Heart right ventricle (tissue), 16 donors: Measurements from ENCODE around the gene KAT7. TPM values are rescaled to one million over a fixed set of nuclear protein-coding genes. Genes with fewer than 3 reads are reported as not detected.
"Not testable (repeated sequence)": the region's sequence is repeated elsewhere in the genome, so short reads cannot be mapped to it uniquely, and the experiment has no call there.

ENCODE experiments used
- ATAC-seq, 8 donors: fragments of 200-7000 bp; cut with Tn5 transposase; one replicate each; pipeline ENCODE4 v1.9.1; 2020; ENCODE audit warnings: mild to moderate bottlenecking in 8 of 8, moderate library complexity in 8 of 8, moderate number of reproducible peaks in 1 of 8
- DNase-seq, 2 donors: peaks; one replicate each; pipeline ENCODE4 v3.0.0-alpha.2; 2020
- H3K27ac ChIP-seq, 10 donors: fragments of 200-600 bp; sonication (generic) in 2 of 10; one replicate each; pipeline versions ENCODE4 v1.5.0 to v1.8.0; 2020 to 2022; ENCODE audit warnings: mild to moderate bottlenecking in 3 of 10
- H3K27me3 ChIP-seq, 7 donors: fragments of 200-600 bp; one replicate each; pipeline ENCODE4 v1.8.0; 2021 to 2022; ENCODE audit warnings: mild to moderate bottlenecking in 2 of 7
- H3K36me3 ChIP-seq, 9 donors: fragments of 200-600 bp; sonication (generic) in 1 of 9; one replicate each; pipeline versions ENCODE4 v1.5.0 to v1.8.0; 2020 to 2022; ENCODE audit warnings: mild to moderate bottlenecking in 2 of 9
- H3K4me1 ChIP-seq, 9 donors: fragments of 200-600 bp; sonication (generic) in 1 of 9; one replicate each; pipeline versions ENCODE4 v1.5.0 to v1.8.0; 2020 to 2022; ENCODE audit warnings: mild to moderate bottlenecking in 4 of 9
- H3K4me3 ChIP-seq, 10 donors: fragments of 200-600 bp; sonication (generic) in 2 of 10; one replicate each; pipeline versions ENCODE4 v1.5.0 to v1.8.0; 2020 to 2022; ENCODE audit warnings: mild to moderate bottlenecking in 7 of 10, moderate library complexity in 2 of 10
- H3K9me3 ChIP-seq, 11 donors: fragments of 200-600 bp in 10 of 11; sonication (generic) in 2 of 11; one replicate each; pipeline versions ENCODE4 v1.5.0 to v1.8.0; 2013 to 2022; ENCODE audit warnings: mild to moderate bottlenecking in 2 of 11, control low read depth in 1 of 11, moderate library complexity in 1 of 11
- WGBS, 2 donors: extraction: QIAGEN DNeasy Blood & Tissue Kit; methylation state at CpG; one replicate each; pipeline ENCODE4 v1.1.7; 2013; ENCODE audit warnings: inconsistent platforms in 1 of 2; 5-methylcytosine and 5-hydroxymethylcytosine counted together
- intact Hi-C, 10 donors: fragments of 100-400 bp; cut with DNase I; formaldehyde crosslinking; loops; one replicate each; pipeline versions ENCODE4 v1.11.1 to v1.14.2; 2022
- polyA plus RNA-seq, 2 donors: library from polyadenylated mRNA; stranded (reverse); fragments of 200-250 nt; gene quantifications; one replicate each; pipeline ENCODE4 v1.2.3, GENCODE V29; 2013
- total RNA-seq, 10 donors: library from RNA; stranded (reverse); fragmentation: NEBNext Ultra II Directional in 3 of 10; extraction: Animal tissue kit (Norgen Biotek cat#: 25700) in 3 of 10; gene quantifications; one replicate each; pipeline versions ENCODE4 v1.2.1 to v1.2.4, GENCODE V29; 2021 to 2023
- TF ChIP-seq, protein P1 (sequence below), 9 donors: fragments of 200-600 bp; sonication (generic) in 2 of 9; IDR thresholded peaks; one replicate each; pipeline versions ENCODE4 v1.5.0 to v1.8.0; 2021 to 2022; ENCODE audit warnings: antibody characterized with exemption in 9 of 9, mild to moderate bottlenecking in 5 of 9, moderate library complexity in 1 of 9
- donor health status: Arrhythmogenic right ventricular cardiomyopathy.
- donor health status: ischemic (EF 13 %, LVEDD 7.1; RV severe dilation, severe dysfunction).
- donor health status: healthy with polysubstance abuse.
- donor health status: DM: no; HTN: yes; CAD: no.
- donor health status: DM: no; HTN: no; CAD: no.
- donor health status: ischemic (EF 25% LVEDD 6.9; RV normal size, moderate dysfunction).
- donor health status: ischemic (EF 25% LVEDD 5.7; RV mildly dilated, moderate dysfunction).
- donor health status: healthy.
- donor health status: DM: yes; HTN: yes; CAD: no.
- donor health status: Ischemic cardiomyopathy.
- donor health status: ischemic (EF 35%, LVEDD 5.7; RV mildly dilated, moderate dysfunction).
- donor health status: nonischemic (EF 11% LVEDD 7.7; RV severe dilation, severe dysfunction).
- donor health status: DM: yes; HTN: yes; CAD: no.
- donor health status: PGD.
- donor health status: ischemic (EF 29% LVEDD 5.4; RV normal size, mild dysfunction).
- donor health status: nonischemic (EF 23%, LVEDD 6.1; RV moderate dilation, normal function).

The KAT7 gene
- total and polyA plus RNA-seq, 12 donors: 5.9 to 81.3 (median 60.5) TPM

DNA sequence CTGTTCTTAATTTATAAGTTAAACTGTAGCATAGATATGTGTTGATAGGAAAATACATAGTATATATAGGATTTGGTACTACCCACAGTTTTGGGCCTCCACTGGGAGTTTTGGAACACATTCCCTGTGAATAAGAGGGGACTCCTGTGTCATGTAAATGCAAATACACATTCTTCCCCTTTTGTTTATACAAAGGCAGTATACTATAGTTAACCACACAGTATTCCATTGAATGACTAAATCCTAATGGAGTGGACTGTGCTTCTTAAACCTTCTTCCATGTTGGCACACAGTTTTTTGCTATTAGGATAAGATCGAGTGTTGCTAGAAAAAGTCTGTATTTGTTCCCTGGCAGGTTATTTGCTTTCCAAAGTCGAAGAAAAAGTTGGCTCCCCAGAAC lies 37.2 kb downstream of the KAT7 start:
- Histone ChIP-seq H3K9me3 (no peaks in the 10 kb centered on the region), H3K27me3 (no peaks in the 10 kb centered on the region), H3K4me3 (no peak overlapping the region), H3K36me3 (peaks cover 0 to 100% (median 58%) of the 10 kb centered on the region in 9 donors), H3K27ac (no peak overlapping the region), H3K4me1 (peaks cover 0 to 62% (median 25%) of the 10 kb centered on the region in 9 donors)
- intact Hi-C loops: no loop called here
- TF ChIP-seq, protein P1, sequence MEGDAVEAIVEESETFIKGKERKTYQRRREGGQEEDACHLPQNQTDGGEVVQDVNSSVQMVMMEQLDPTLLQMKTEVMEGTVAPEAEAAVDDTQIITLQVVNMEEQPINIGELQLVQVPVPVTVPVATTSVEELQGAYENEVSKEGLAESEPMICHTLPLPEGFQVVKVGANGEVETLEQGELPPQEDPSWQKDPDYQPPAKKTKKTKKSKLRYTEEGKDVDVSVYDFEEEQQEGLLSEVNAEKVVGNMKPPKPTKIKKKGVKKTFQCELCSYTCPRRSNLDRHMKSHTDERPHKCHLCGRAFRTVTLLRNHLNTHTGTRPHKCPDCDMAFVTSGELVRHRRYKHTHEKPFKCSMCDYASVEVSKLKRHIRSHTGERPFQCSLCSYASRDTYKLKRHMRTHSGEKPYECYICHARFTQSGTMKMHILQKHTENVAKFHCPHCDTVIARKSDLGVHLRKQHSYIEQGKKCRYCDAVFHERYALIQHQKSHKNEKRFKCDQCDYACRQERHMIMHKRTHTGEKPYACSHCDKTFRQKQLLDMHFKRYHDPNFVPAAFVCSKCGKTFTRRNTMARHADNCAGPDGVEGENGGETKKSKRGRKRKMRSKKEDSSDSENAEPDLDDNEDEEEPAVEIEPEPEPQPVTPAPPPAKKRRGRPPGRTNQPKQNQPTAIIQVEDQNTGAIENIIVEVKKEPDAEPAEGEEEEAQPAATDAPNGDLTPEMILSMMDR (IDR thresholded peaks at IDR 0.05): no peak
- DNase-seq: no peak
- 75 to 97% methylated on average over 2 of the region's 2 CpGs for WGBS, 2 donors
- ATAC-seq: no peak

DNA sequence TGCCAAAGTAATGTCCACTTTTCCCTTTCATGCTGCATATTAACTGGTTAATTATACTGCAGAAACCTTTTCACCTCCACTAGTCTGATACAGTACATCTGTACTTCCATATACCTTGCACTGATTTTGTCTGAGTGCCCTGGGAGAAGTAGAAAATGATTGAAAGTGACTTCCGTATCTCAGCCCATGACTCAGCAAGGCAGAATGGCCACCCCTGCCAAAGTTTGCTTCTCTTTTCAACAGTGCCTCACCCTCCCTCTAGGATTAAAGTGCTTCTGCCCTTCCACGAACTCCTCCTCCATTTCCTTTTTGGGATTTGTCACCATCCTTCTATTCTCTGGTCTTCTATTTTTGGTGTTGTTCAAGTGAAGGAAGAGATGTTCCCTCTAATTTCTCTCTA lies 39.8 kb downstream of the KAT7 start:
- H3K9me3 ChIP-seq, H3K27me3 ChIP-seq, intact Hi-C loops, H3K4me3 ChIP-seq: not testable (repeated sequence)
- Histone ChIP-seq H3K27ac (peak overlapping the region in 9 of 10 donors; percentile 24 to 75 (median 54)), H3K4me1 (peaks cover 0 to 61% (median 30%) of the 10 kb centered on the region in 9 donors), H3K36me3 (peaks cover 0 to 100% (median 37%) of the 10 kb centered on the region in 9 donors)
- WGBS, 2 donors: 16 to 25% methylated on average over 2 of the region's 2 CpGs
- DNase-seq: peak in 1 of 2 donors; percentile 57
- peak; percentile 75 to 93 (median 86) for ATAC-seq

DNA sequence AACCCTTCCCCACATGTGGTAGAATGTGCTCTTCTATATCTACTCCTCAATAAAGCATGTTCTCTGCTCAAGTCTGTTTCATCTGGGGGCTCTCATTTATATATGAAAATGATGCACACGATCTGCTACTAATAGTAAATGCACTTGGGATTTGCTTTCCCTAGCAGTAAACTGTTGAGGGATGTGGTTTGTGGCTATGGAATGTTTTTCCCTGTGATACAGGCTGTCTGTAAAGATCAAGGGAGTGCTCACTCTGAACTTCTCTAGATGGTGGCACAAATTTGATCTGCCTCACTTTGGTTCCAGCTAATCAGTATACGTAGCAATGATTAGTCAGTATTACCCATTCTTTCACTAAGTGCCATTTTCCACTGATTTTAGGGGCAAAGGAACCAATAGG lies 40.5 kb downstream of the KAT7 start:
- no peak for ATAC-seq
- intact Hi-C loops: no loop called here
- WGBS, 2 donors: 78 to 84% methylated on average over 2 of the region's 2 CpGs
- H3K4me1 ChIP-seq: peaks cover 0 to 61% (median 27%) of the 10 kb centered on the region in 9 donors
- no peak for DNase-seq
- TF ChIP-seq, protein P1 (IDR thresholded peaks at IDR 0.05): no peak
- H3K36me3 ChIP-seq: peaks cover 0 to 99% (median 37%) of the 10 kb centered on the region in 9 donors
- H3K27me3 ChIP-seq: no peaks in the 10 kb centered on the region
- H3K9me3 ChIP-seq: no peaks in the 10 kb centered on the region
- H3K27ac ChIP-seq: peak overlapping the region in 7 of 10 donors; percentile 1 to 75 (median 54)
- H3K4me3 ChIP-seq: no peak overlapping the region

DNA sequence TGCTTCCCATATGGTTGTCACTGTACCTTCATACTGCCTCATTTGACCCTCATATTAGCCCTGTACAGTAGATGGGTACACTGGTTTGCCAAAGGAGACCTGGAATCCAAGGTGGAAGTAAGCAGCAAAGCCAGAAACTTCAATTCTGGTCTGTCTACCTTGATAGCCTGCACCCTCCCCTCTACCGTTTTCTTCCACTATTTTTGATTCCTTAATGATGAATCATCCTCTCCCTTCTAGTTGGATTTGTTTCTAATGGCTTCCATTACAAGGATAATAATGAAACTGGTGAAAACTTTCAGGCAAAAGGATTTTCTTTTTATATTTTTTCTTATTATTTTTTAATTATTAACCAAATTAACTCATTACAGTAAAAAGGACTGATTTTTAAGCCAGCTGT lies 42.1 kb downstream of the KAT7 start:
- intact Hi-C loops: no loop called here
- H3K4me3 ChIP-seq: no peak overlapping the region
- ATAC-seq: no peak
- WGBS, 2 donors: 37 to 54% methylated on average over 1 of the region's 1 CpG
- H3K4me1 ChIP-seq: peaks cover 0 to 76% (median 36%) of the 10 kb centered on the region in 9 donors
- H3K36me3 ChIP-seq: peaks cover 0 to 94% (median 26%) of the 10 kb centered on the region in 9 donors
- H3K27ac ChIP-seq: no peak overlapping the region
- TF ChIP-seq, protein P1 (IDR thresholded peaks at IDR 0.05): no peak
- no peak for DNase-seq
- no peaks in the 10 kb centered on the region for H3K27me3 ChIP-seq
- H3K9me3 ChIP-seq: no peaks in the 10 kb centered on the region

DNA sequence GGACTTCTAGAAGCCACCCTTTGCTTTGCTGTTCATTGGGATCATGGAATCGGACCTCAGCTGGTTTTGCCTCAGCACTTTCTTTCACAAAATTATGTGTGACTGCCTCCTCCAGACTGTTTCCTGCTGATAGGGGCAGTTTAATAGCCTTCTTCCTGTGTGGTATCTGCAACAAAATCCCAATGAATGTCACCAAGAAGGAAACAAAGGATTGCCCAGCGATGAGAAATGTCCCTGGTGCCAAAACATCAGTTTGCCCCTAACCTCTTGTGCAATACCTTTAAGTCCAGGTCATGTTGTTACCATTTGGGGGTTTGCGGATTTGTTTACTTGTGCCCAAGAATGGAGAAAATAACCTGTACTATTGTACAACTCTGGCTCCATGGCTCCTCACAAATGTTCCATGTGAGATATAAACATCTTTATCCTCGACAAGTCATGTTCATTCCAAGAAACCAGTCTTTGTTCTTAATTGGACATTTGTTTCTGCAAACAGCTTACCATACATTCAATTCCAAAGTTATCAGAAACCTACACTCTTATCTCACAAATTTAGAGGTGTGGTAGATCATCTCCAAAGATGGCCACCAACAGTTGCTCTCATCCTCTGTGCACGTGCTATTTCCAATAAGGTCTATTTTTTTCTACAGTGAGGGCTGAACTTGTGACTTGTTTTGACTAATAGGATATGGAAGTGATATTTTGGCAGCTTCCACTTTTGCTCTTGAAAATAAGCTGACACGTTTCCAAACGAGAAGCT lies 44.5 kb downstream of the KAT7 start:
- DNase-seq (no peak), ATAC-seq (no peak)
- Histone ChIP-seq H3K4me3 (no peak overlapping the region), H3K4me1 (peaks cover 12 to 75% (median 38%) of the 10 kb centered on the region in 9 donors), H3K27me3 (no peaks in the 10 kb centered on the region), H3K36me3 (peaks cover 0 to 69% (median 2%) of the 10 kb centered on the region in 9 donors), H3K27ac (peak overlapping the region in 3 of 10 donors; percentile 12 to 46 (median 24)), H3K9me3 (no peaks in the 10 kb centered on the region)
- TF ChIP-seq, protein P1 (IDR thresholded peaks at IDR 0.05): no peak
- WGBS, 2 donors: 49 to 53% methylated on average over 7 of the region's 7 CpGs
- intact Hi-C loops: no loop called here
